CD4-positive, alpha-beta memory T cell (primary cell): ENCODE data around the gene KCNN1. TPM values are rescaled to one million over a fixed set of nuclear protein-coding genes. Genes with fewer than 3 reads are reported as not detected.
"Not testable (repeated sequence)": the region's sequence is repeated elsewhere in the genome, so short reads cannot be mapped to it uniquely, and the experiment has no call there.

Experiments
- CTCF ChIA-PET: fragments of 350-600 bp; sonication (Branson Sonifier 250); formaldehyde crosslinking; loops from one replicate; lab custom pipeline; 2021; ENCODE audit warnings: inconsistent platforms; ENCODE audit not compliant: partially characterized antibody; lab: Charles Lee
- POLR2A ChIA-PET: fragments of 350-600 bp; sonication (Branson Sonifier 250); formaldehyde crosslinking; loops from one replicate; lab custom pipeline; 2021; ENCODE audit not compliant: partially characterized antibody; lab: Charles Lee
- DNase-seq, 5 donors: peaks; one replicate each; pipeline versions ENCODE4 v3.0.0 to v3.0.0-alpha.2; 2020 to 2022; ENCODE audit warnings: mixed read lengths in 1 of 5
- H3K27ac ChIP-seq: one replicate; pipeline ENCODE4 v1.7.0; 2013; ENCODE audit warnings: low read depth, low read length
- H3K27me3 ChIP-seq: 2 replicates; pipeline ENCODE4 v1.7.0; 2013; ENCODE audit warnings: mild to moderate bottlenecking, low read length, moderate library complexity; ENCODE audit not compliant: insufficient read depth
- H3K36me3 ChIP-seq: 2 replicates; pipeline ENCODE4 v1.7.0; 2013; ENCODE audit warnings: mild to moderate bottlenecking, low read length, moderate library complexity; ENCODE audit not compliant: insufficient read depth
- H3K4me1 ChIP-seq: 2 replicates; pipeline ENCODE4 v1.7.0; 2013; ENCODE audit warnings: mild to moderate bottlenecking, low read length, moderate library complexity; ENCODE audit not compliant: insufficient read depth
- H3K4me3 ChIP-seq, 2 donors: one replicate each; pipeline ENCODE4 v1.7.0; 2013; ENCODE audit warnings: low read length in 2 of 2, mild to moderate bottlenecking in 1 of 2
- H3K9me3 ChIP-seq, 2 donors: one replicate each; pipeline ENCODE4 v1.7.0; 2013; ENCODE audit warnings: low read length in 2 of 2, control low read depth in 1 of 2; ENCODE audit not compliant: control insufficient read depth in 1 of 2
- H3K27ac Mint-ChIP-seq, 7 donors: one replicate each; pipeline ENCODE4 v1.8.0; 2020 to 2021; ENCODE audit warnings: mixed read lengths in 7 of 7, mild to moderate bottlenecking in 6 of 7, inconsistent platforms in 3 of 7, moderate library complexity in 3 of 7
- H3K27me3 Mint-ChIP-seq, 2 donors: one replicate each; pipeline ENCODE4 v1.8.0; 2020 to 2021; ENCODE audit warnings: mixed read lengths in 2 of 2
- H3K36me3 Mint-ChIP-seq, 2 donors: one replicate each; pipeline ENCODE4 v1.8.0; 2020 to 2021; ENCODE audit warnings: mixed read lengths in 2 of 2, inconsistent platforms in 1 of 2, mild to moderate bottlenecking in 1 of 2
- H3K4me1 Mint-ChIP-seq, 4 donors: one replicate each; pipeline ENCODE4 v1.8.0; 2020 to 2021; ENCODE audit warnings: mixed read lengths in 4 of 4, mild to moderate bottlenecking in 1 of 4
- H3K4me3 Mint-ChIP-seq, 8 donors: one replicate each; pipeline ENCODE4 v1.8.0; 2020 to 2021; ENCODE audit warnings: mixed read lengths in 8 of 8, mild to moderate bottlenecking in 7 of 8, moderate library complexity in 6 of 8, inconsistent platforms in 3 of 8
- H3K9me3 Mint-ChIP-seq, 8 donors: one replicate each; pipeline ENCODE4 v1.8.0; 2020 to 2021; ENCODE audit warnings: mixed read lengths in 8 of 8, mild to moderate bottlenecking in 5 of 8, inconsistent platforms in 3 of 8, moderate library complexity in 1 of 8
- intact Hi-C: fragments of 100-400 bp; cut with micrococcal nuclease; formaldehyde crosslinking; loops from one replicate; pipeline ENCODE4 v1.15.1; 2023
- polyA plus RNA-seq, 2 donors: library from polyadenylated mRNA; unstranded; fragments of 300-500 nt; fragmentation: Illumina TruSeq; gene quantifications; one replicate each; pipeline ENCODE4 v1.2.3, GENCODE V29; 2021
- total RNA-seq, 2 experiments: library from RNA; stranded (reverse); gene quantifications; one replicate each; pipeline ENCODE4 v1.2.3, GENCODE V29; 2021

The KCNN1 gene
- total and polyA plus RNA-seq, 4 experiments from 2014 or later, result not detected

- Histone ChIP-seq H3K4me3 (no peak overlapping the region), H3K36me3 (no peaks in the 10 kb centered on the region), H3K27me3 (no peaks in the 10 kb centered on the region), H3K4me1 (no peaks in the 10 kb centered on the region), H3K9me3 (no peaks in the 10 kb centered on the region), H3K27ac (no peak overlapping the region)
- intact Hi-C loops, result no loop called here
- DNase-seq, result no peak
- CTCF ChIA-PET, result no interaction called here
- no peak overlapping the region for H3K4me3 Mint-ChIP-seq
- no peaks in the 10 kb centered on the region for H3K36me3 Mint-ChIP-seq
- no peaks in the 10 kb centered on the region for H3K9me3 Mint-ChIP-seq
- no peak overlapping the region for H3K27ac Mint-ChIP-seq
- peaks cover 11 to 14% of the 10 kb centered on the region in 2 donors for H3K27me3 Mint-ChIP-seq
- peaks cover 0 to 2% (median 0%) of the 10 kb centered on the region in 4 donors for H3K4me1 Mint-ChIP-seq
- POLR2A ChIA-PET, result no interaction called here
Measured at GRCh38 chr19:17977021-17977420, 10.1 kb downstream of the KCNN1 start.

- H3K36me3 ChIP-seq, result no peaks in the 10 kb centered on the region
- DNase-seq, result no peak
- Mint-ChIP-seq H3K9me3 (no peaks in the 10 kb centered on the region), H3K27me3 (peaks cover 12 to 14% of the 10 kb centered on the region in 2 donors), H3K36me3 (no peaks in the 10 kb centered on the region), H3K4me3 (peak overlapping the region in 1 of 8 donors; percentile 32), H3K4me1 (peaks cover 0 to 2% (median 0%) of the 10 kb centered on the region in 4 donors), H3K27ac (peak overlapping the region in 1 of 7 donors; percentile 29)
- no peak overlapping the region for H3K27ac ChIP-seq
- no peak overlapping the region for H3K4me3 ChIP-seq
- no peaks in the 10 kb centered on the region for H3K27me3 ChIP-seq
- H3K9me3 ChIP-seq, result no peaks in the 10 kb centered on the region
- intact Hi-C loops, result no loop called here
- ChIA-PET POLR2A (no interaction called here), CTCF (interaction anchor here (1.1 kb wide), 1 partner anchor 32 kb away, joined by 4 read pairs; no protein-coding TSS in a partner anchor)
- H3K4me1 ChIP-seq, result no peaks in the 10 kb centered on the region
Measured at GRCh38 chr19:17977488-17977887, 10.6 kb downstream of the KCNN1 start.

- Histone ChIP-seq H3K4me3 (no peak overlapping the region), H3K27ac (no peak overlapping the region), H3K36me3 (no peaks in the 10 kb centered on the region), H3K4me1 (no peaks in the 10 kb centered on the region), H3K9me3 (no peaks in the 10 kb centered on the region), H3K27me3 (no peaks in the 10 kb centered on the region)
- Mint-ChIP-seq H3K27ac (no peak overlapping the region), H3K27me3 (peaks cover 12 to 19% of the 10 kb centered on the region in 2 donors), H3K4me3 (no peak overlapping the region), H3K9me3 (no peaks in the 10 kb centered on the region), H3K36me3 (no peaks in the 10 kb centered on the region), H3K4me1 (peaks cover 0 to 2% (median 0%) of the 10 kb centered on the region in 4 donors)
- CTCF ChIA-PET, result interaction anchor here (0.7 kb wide), 1 partner anchor 15 kb away, joined by 4 read pairs; no protein-coding TSS in a partner anchor
- intact Hi-C loops, result no loop called here
- no peak for DNase-seq
- POLR2A ChIA-PET, result no interaction called here
Measured at GRCh38 chr19:17981611-17982010, 14.7 kb downstream of the KCNN1 start.

GRCh38 chr19:17982430-17982829, 15.5 kb downstream of the KCNN1 start:
- H3K27ac Mint-ChIP-seq, result no peak overlapping the region
- H3K36me3 ChIP-seq, result no peaks in the 10 kb centered on the region
- H3K4me3 ChIP-seq, result no peak overlapping the region
- CTCF ChIA-PET, result interaction anchor here (0.8 kb wide), 1 partner anchor 17 kb away, joined by 3 read pairs; no protein-coding TSS in a partner anchor
- no peaks in the 10 kb centered on the region for H3K4me1 ChIP-seq
- H3K36me3 Mint-ChIP-seq, result no peaks in the 10 kb centered on the region
- peaks cover 0 to 2% (median 0%) of the 10 kb centered on the region in 4 donors for H3K4me1 Mint-ChIP-seq
- no peak overlapping the region for H3K4me3 Mint-ChIP-seq
- POLR2A ChIA-PET, result no interaction called here
- intact Hi-C loops, result no loop called here
- H3K9me3 ChIP-seq, result no peaks in the 10 kb centered on the region
- no peak for DNase-seq
- H3K27me3 Mint-ChIP-seq, result peaks cover 12 to 19% of the 10 kb centered on the region in 2 donors
- no peaks in the 10 kb centered on the region for H3K27me3 ChIP-seq
- no peak overlapping the region for H3K27ac ChIP-seq
- no peaks in the 10 kb centered on the region for H3K9me3 Mint-ChIP-seq

GRCh38 chr19:17985037-17985818, 18.3 kb downstream of the KCNN1 start:
- no peaks in the 10 kb centered on the region for H3K9me3 ChIP-seq
- intact Hi-C loops, result no loop called here
- no peaks in the 10 kb centered on the region for H3K36me3 ChIP-seq
- ChIA-PET POLR2A (no interaction called here), CTCF (no interaction called here)
- no peak overlapping the region for H3K4me3 ChIP-seq
- H3K27me3 Mint-ChIP-seq, result peaks cover 10 to 14% of the 10 kb centered on the region in 2 donors
- H3K27me3 ChIP-seq, result no peaks in the 10 kb centered on the region
- peak overlapping the region in 1 of 7 donors; percentile 42 for H3K27ac Mint-ChIP-seq
- H3K27ac ChIP-seq, result no peak overlapping the region
- H3K4me3 Mint-ChIP-seq, result no peak overlapping the region
- no peaks in the 10 kb centered on the region for H3K36me3 Mint-ChIP-seq
- H3K4me1 Mint-ChIP-seq, result peaks cover 0 to 2% (median 0%) of the 10 kb centered on the region in 4 donors
- no peak for DNase-seq
- no peaks in the 10 kb centered on the region for H3K9me3 Mint-ChIP-seq
- no peaks in the 10 kb centered on the region for H3K4me1 ChIP-seq

GRCh38 chr19:17986569-17986968, 19.7 kb downstream of the KCNN1 start:
- H3K4me3 Mint-ChIP-seq, H3K9me3 Mint-ChIP-seq, H3K27me3 Mint-ChIP-seq, H3K4me1 ChIP-seq, H3K27ac ChIP-seq, DNase-seq, H3K36me3 Mint-ChIP-seq, H3K9me3 ChIP-seq, H3K36me3 ChIP-seq, intact Hi-C loops, POLR2A ChIA-PET, H3K4me1 Mint-ChIP-seq, H3K27me3 ChIP-seq, H3K4me3 ChIP-seq, H3K27ac Mint-ChIP-seq: not testable (repeated sequence)
- CTCF ChIA-PET, result interaction anchor here (1.9 kb wide), 1 partner anchor 40 kb away, joined by 7 read pairs; no protein-coding TSS in a partner anchor

- POLR2A ChIA-PET, result interaction anchor here (0.6 kb wide), 1 partner anchor 147 kb away, joined by 3 read pairs; no protein-coding TSS in a partner anchor
- no peaks in the 10 kb centered on the region for H3K27me3 ChIP-seq
Measured at GRCh38 chr19:17988161-17988560, 21.3 kb downstream of the KCNN1 start.

More at GRCh38 chr19:17988161-17988560, 21.3 kb downstream of the KCNN1 start:
- no peaks in the 10 kb centered on the region for H3K9me3 Mint-ChIP-seq
- no peaks in the 10 kb centered on the region for H3K36me3 Mint-ChIP-seq
- H3K27me3 Mint-ChIP-seq, result peaks cover 4 to 6% of the 10 kb centered on the region in 2 donors
- no peak overlapping the region for H3K27ac Mint-ChIP-seq
- no peaks in the 10 kb centered on the region for H3K36me3 ChIP-seq
- no peak for DNase-seq
- H3K4me1 ChIP-seq, result no peaks in the 10 kb centered on the region
- H3K4me1 Mint-ChIP-seq, result no peaks in the 10 kb centered on the region
- CTCF ChIA-PET, result interaction anchor here (0.7 to 1.9 kb wide), 2 partner anchors 42 to 44 kb away, joined by 3 to 7 read pairs; no protein-coding TSS in a partner anchor
- intact Hi-C loops, result no loop called here
- no peak overlapping the region for H3K27ac ChIP-seq
- H3K9me3 ChIP-seq, result no peaks in the 10 kb centered on the region
- H3K4me3 Mint-ChIP-seq, result no peak overlapping the region
- no peak overlapping the region for H3K4me3 ChIP-seq
